Upper lobe of left lung (tissue), 6 donors: Measurements from ENCODE around the gene AHCYL2. TPM values are rescaled to one million over a fixed set of nuclear protein-coding genes. Genes with fewer than 3 reads are reported as not detected.

Experiments
- ATAC-seq, 2 donors: fragments of 200-7000 bp; cut with Tn5 transposase; one replicate each; pipeline ENCODE4 v1.9.1; 2022; ENCODE audit warnings: mild to moderate bottlenecking in 2 of 2, moderate library complexity in 2 of 2; ENCODE audit not compliant: low FRiP score in 2 of 2
- DNase-seq, 2 donors: peaks; one replicate each; pipeline ENCODE4 v3.0.0-alpha.2; 2019 to 2020
- H3K27ac ChIP-seq, 4 donors: fragments of 200-600 bp; sonication (generic); one replicate each; pipeline ENCODE4 v1.5.1; 2016 to 2019
- H3K27me3 ChIP-seq, 4 donors: fragments of 200-600 bp; sonication (generic); one replicate each; pipeline ENCODE4 v1.5.1; 2017 to 2019
- H3K36me3 ChIP-seq, 4 donors: fragments of 200-600 bp; sonication (generic); one replicate each; pipeline ENCODE4 v1.5.1; 2016 to 2019
- H3K4me1 ChIP-seq, 4 donors: fragments of 200-600 bp; sonication (generic); one replicate each; pipeline ENCODE4 v1.5.1; 2018 to 2019
- H3K4me3 ChIP-seq, 4 donors: fragments of 200-600 bp; sonication (generic); one replicate each; pipeline ENCODE4 v1.5.1; 2017 to 2019; ENCODE audit warnings: mild to moderate bottlenecking in 2 of 4, moderate library complexity in 1 of 4
- H3K9me3 ChIP-seq, 4 donors: fragments of 200-600 bp; sonication (generic); one replicate each; pipeline ENCODE4 v1.5.1; 2018 to 2019
- EP300 ChIP-seq, 4 donors: sonication (generic); formaldehyde crosslinking; IDR thresholded peaks; one replicate each; pipeline ENCODE4 v1.5.1; 2017; ENCODE audit warnings: antibody characterized with exemption in 4 of 4, control low read depth in 2 of 4
- POLR2A ChIP-seq, 4 donors: fragments of 450-650 bp; IDR thresholded peaks; one replicate each; pipeline ENCODE4 v1.5.1; 2016 to 2017; ENCODE audit warnings: antibody characterized with exemption in 4 of 4, mild to moderate bottlenecking in 2 of 4
- POLR2AphosphoS5 ChIP-seq, 2 donors: sonication (generic); formaldehyde crosslinking; IDR thresholded peaks; one replicate each; pipeline ENCODE4 v1.5.1; 2017; ENCODE audit warnings: antibody characterized with exemption in 2 of 2
- WGBS, 2 donors: methylation state at CpG; one replicate each; pipeline ENCODE4 v1.1.5; 2017 to 2018; 5-methylcytosine and 5-hydroxymethylcytosine counted together
- total RNA-seq, 6 donors: library from RNA; depleted of rRNA in 4 of 6; stranded (reverse); fragments of >200 nt in 4 of 6; gene quantifications; one replicate each; pipeline versions ENCODE4 v1.1.0 to v1.2.1, GENCODE V29; 2016 to 2021
- TF ChIP-seq, protein P1 (sequence below), 6 experiments: fragments of 450-650 bp in 4 of 6; fragments of 200-600 bp in 2 of 6; sonication (generic) in 2 of 6; IDR thresholded peaks; one replicate each; pipeline ENCODE4 v1.5.1; 2016 to 2019; ENCODE audit warnings: antibody characterized with exemption in 6 of 6
- donor health status: DM: no; HTN: no; CAD: no; lungs with moderate emphysema.
- donor health status: DM: no; HTN: yes; CAD: no; lungs with severe emphysema.

The AHCYL2 gene
- total RNA-seq, 6 donors from 2014 or later, result 41.9 to 197 (median 110) TPM

DNA sequence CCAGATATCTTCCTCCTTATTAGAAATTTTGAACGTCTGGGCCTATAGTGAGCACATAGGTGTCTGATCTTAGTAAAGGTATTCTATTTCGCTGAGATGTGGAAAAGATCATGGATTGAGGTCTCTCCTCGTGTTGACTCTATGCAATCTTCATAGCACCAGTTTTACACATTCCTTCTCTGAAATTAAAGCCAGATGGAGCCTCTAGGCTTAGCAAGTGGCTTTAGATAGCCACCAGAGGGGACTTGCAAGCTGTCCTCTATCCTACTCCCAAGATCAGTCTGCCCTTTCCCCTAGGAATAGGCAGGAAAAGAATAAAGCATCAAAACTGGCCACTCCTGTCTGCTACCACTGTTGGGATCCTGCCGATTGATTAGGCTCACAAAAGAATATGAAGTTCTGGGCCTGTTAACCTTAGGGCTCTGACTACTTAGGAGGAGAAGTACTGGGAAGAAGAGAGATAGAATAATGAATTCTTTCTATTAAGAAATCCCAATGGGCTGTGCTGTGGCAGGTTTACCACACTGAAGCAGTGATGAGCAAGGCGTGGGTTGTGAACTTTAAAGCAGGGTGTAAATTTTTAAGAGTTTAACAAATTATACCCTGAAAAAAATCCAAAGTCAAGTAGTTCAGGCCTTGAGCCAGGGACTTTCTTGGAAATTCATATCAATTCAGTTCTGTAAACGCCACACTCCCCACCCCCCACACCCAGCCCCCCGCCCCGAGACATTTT lies 207.2 kb downstream of the AHCYL2 start:
- WGBS, 2 donors, result 83 to 86% methylated on average over 8 of the region's 8 CpGs
- no peak overlapping the region for H3K27ac ChIP-seq

DNA sequence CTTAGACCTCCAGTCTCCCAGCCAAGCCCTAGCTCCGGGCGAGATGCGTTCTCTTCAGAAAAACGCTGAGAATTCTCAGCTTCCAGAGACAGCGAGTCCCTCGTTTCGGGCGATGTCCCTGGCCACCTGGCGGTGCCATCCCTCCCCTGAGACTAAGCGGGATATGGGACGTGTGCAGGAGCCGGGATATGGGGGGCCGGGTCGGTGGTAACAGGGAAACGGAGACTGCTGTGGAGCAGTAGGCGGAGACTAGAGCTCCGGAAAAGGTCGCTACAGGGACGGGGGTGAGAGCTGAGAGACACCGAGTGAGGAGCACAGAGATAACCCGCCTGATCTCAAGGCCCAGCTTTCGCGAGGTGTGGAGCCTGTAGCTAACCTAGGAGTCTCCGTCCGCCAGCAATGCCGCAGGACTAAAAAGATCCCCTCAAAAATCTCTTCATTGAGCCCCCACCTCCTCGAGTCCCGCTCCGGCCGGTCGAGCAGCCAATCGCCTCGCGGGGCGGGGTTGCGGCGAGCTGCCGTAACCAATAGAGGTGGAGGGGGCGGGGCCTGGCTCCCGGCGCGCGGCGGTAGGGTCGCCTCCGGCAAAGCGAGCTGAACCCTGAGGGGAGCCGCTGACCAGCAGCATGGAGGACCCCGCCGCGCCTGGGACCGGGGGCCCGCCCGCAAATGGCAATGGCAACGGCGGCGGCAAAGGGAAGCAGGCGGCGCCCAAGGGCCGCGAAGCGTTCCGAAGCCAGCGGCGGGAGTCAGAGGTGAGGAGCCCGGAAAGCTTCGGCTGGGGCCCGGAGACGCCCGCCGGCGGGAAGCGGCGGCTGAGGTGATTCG lies 209.2 kb downstream of the AHCYL2 start, which contains the start of gene STRIP2:
TSS of gene STRIP2 (plus strand) at position 586 of the 828 bp plus-strand sequence. CDS start at position 627, 41 bp downstream.
- Histone ChIP-seq H3K4me1 (peaks cover 8 to 16% (median 12%) of the 10 kb centered on the region in 4 donors), H3K9me3 (no peaks in the 10 kb centered on the region), H3K27me3 (peaks cover 0 to 6% (median 2%) of the 10 kb centered on the region in 4 donors), H3K4me3 (peak within 1 kb of the TSS; percentile 63 to 92 (median 78)), H3K36me3 (no peaks in the 10 kb centered on the region), H3K27ac (peak within 1 kb of the TSS in 3 of 4 donors; percentile 46 to 68 (median 49))
- ATAC-seq (peak; percentile 97 to 99), DNase-seq (peak; percentile 94 to 99)
- 0 to 1% methylated on average over 28 to 35 of the region's 75 CpGs for WGBS, 2 donors
- TF ChIP-seq, protein P1, sequence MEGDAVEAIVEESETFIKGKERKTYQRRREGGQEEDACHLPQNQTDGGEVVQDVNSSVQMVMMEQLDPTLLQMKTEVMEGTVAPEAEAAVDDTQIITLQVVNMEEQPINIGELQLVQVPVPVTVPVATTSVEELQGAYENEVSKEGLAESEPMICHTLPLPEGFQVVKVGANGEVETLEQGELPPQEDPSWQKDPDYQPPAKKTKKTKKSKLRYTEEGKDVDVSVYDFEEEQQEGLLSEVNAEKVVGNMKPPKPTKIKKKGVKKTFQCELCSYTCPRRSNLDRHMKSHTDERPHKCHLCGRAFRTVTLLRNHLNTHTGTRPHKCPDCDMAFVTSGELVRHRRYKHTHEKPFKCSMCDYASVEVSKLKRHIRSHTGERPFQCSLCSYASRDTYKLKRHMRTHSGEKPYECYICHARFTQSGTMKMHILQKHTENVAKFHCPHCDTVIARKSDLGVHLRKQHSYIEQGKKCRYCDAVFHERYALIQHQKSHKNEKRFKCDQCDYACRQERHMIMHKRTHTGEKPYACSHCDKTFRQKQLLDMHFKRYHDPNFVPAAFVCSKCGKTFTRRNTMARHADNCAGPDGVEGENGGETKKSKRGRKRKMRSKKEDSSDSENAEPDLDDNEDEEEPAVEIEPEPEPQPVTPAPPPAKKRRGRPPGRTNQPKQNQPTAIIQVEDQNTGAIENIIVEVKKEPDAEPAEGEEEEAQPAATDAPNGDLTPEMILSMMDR (IDR thresholded peaks at IDR 0.05), result peak in 2 of 6 experiments; percentile 23 to 34
- peak in 2 of 4 donors; percentile 44 to 71 for TF ChIP-seq POLR2A (IDR thresholded peaks at IDR 0.05)
- TF ChIP-seq POLR2AphosphoS5 (IDR thresholded peaks at IDR 0.05), result peak in 1 of 2 donors; percentile 57
- TF ChIP-seq EP300 (IDR thresholded peaks at IDR 0.05), result no peak

More for the DNA sequence above, 207.2 kb downstream of the AHCYL2 start:
- Histone ChIP-seq H3K4me1 (peaks cover 8 to 16% (median 12%) of the 10 kb centered on the region in 4 donors), H3K4me3 (no peak overlapping the region), H3K36me3 (peaks cover 0 to 7% (median 1%) of the 10 kb centered on the region in 4 donors), H3K27me3 (peaks cover 0 to 6% (median 2%) of the 10 kb centered on the region in 4 donors), H3K9me3 (no peaks in the 10 kb centered on the region)
- ATAC-seq, result no peak
- no peak for DNase-seq
- TF ChIP-seq POLR2AphosphoS5 (IDR thresholded peaks at IDR 0.05) (no peak), POLR2A (IDR thresholded peaks at IDR 0.05) (no peak), EP300 (IDR thresholded peaks at IDR 0.05) (no peak)
- TF ChIP-seq, protein P1 (IDR thresholded peaks at IDR 0.05), result no peak

DNA sequence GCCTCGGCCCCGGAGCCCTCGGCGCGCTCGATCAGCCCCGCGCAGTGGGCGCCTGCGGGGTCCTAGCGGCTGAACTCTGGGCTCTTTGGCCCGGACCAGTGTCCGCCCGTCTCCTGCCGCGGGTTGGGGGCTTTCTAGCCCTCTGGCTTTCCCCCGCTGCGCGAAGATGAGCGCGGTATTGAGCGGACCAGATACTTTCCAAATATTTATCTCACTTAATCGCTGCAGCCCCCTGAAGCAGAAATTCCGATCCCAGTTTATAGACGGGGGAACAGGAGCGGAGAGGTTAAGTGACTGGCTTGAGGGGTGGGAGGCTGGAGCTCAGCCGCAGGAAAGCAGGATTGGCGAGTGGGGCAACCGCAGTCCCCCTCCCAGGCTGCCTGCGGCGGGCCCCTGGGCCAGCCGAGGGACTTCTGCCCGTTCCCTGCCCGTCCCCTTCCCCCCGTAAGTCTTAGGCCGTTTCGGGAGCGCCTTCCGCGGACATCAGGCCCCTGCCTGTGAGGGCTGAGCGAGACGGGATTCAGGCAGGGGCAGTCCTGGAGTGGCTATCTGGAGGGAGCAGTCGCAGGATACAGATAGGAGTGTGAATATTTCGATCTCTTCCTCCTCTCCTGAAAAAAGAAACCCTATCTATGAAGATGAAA lies 210.0 kb downstream of the AHCYL2 start:
- H3K4me1 ChIP-seq, result peaks cover 8 to 16% (median 12%) of the 10 kb centered on the region in 4 donors
- H3K36me3 ChIP-seq, result no peaks in the 10 kb centered on the region
- H3K27ac ChIP-seq, result peak overlapping the region in 3 of 4 donors; percentile 46 to 68 (median 49)
- TF ChIP-seq EP300 (IDR thresholded peaks at IDR 0.05), result no peak
- no peak for TF ChIP-seq POLR2A (IDR thresholded peaks at IDR 0.05)
- TF ChIP-seq, protein P1 (IDR thresholded peaks at IDR 0.05), result no peak
- H3K4me3 ChIP-seq, result peak overlapping the region; percentile 63 to 92 (median 78)
- no peaks in the 10 kb centered on the region for H3K9me3 ChIP-seq
- ATAC-seq (peak in 1 of 2 donors; percentile 29), DNase-seq (peak; percentile 21 to 73)
- 2 to 4% methylated on average over 18 to 21 of the region's 44 CpGs for WGBS, 2 donors
- peaks cover 0 to 6% (median 2%) of the 10 kb centered on the region in 4 donors for H3K27me3 ChIP-seq

DNA sequence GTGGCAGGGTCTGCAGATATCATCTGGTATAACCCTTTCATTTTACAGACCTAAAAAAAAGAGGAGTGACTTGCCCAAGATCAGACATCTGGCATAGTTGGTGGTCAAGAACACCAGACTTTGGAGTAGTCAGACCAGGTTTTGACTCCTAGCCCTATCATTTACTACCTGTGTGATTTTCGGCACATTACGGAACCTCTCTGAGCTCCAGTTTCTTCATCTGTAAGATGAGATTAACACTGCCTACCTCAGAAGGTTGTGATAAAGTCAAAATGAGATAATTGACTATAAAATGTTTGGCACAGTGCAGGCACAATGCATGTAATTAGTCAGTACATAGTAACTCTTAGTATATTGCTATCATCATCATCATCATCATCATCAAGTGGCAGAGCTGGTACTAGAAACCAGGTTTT lies 210.6 kb downstream of the AHCYL2 start:
- Histone ChIP-seq H3K9me3 (no peaks in the 10 kb centered on the region), H3K4me3 (peak overlapping the region in 2 of 4 donors; percentile 89 to 92), H3K4me1 (peaks cover 8 to 16% (median 12%) of the 10 kb centered on the region in 4 donors), H3K27ac (no peak overlapping the region), H3K27me3 (peaks cover 0 to 6% (median 2%) of the 10 kb centered on the region in 4 donors), H3K36me3 (no peaks in the 10 kb centered on the region)
- ATAC-seq (no peak), DNase-seq (no peak)
- 96 to 100% methylated on average over 2 of the region's 2 CpGs for WGBS, 2 donors
- TF ChIP-seq, protein P1 (IDR thresholded peaks at IDR 0.05), result no peak
- TF ChIP-seq EP300 (IDR thresholded peaks at IDR 0.05), result no peak
- no peak for TF ChIP-seq POLR2AphosphoS5 (IDR thresholded peaks at IDR 0.05)
- TF ChIP-seq POLR2A (IDR thresholded peaks at IDR 0.05), result no peak
